Activated CD8-positive, alpha-beta T cell treated with anti-CD3 and anti-CD28 coated beads for 36 hours (primary cell): Measurements from ENCODE around the gene RCSD1. TPM values are rescaled to one million over a fixed set of nuclear protein-coding genes. Genes with fewer than 3 reads are reported as not detected.

Experiments used
- ATAC-seq: fragments of 200-7000 bp; cut with Tn5 transposase; one replicate; pipeline ENCODE4 v1.10.0; 2021; ENCODE audit warnings: mild to moderate bottlenecking, moderate library complexity
- CTCF ChIA-PET: fragments of 350-600 bp; sonication (Branson Sonifier 250); formaldehyde crosslinking; loops from one replicate; lab custom pipeline; 2021; ENCODE audit warnings: antibody characterized with exemption; lab: Charles Lee
- POLR2A ChIA-PET: fragments of 350-600 bp; sonication (Branson Sonifier 250); formaldehyde crosslinking; loops from one replicate; lab custom pipeline; 2021; ENCODE audit warnings: antibody characterized with exemption; lab: Charles Lee
- DNase-seq: peaks from one replicate; pipeline ENCODE4 v3.0.0-alpha.2; 2020
- H3K27ac Mint-ChIP-seq: one replicate; pipeline ENCODE4 v1.8.0; 2021; ENCODE audit warnings: mild to moderate bottlenecking, mixed read lengths
- H3K27me3 Mint-ChIP-seq: one replicate; pipeline ENCODE4 v1.8.0; 2021; ENCODE audit warnings: mixed read lengths
- H3K36me3 Mint-ChIP-seq: one replicate; pipeline ENCODE4 v1.8.0; 2021; ENCODE audit warnings: low read depth, mixed read lengths
- H3K4me1 Mint-ChIP-seq: one replicate; pipeline ENCODE4 v1.8.0; 2021; ENCODE audit warnings: low read depth, mixed read lengths
- H3K4me3 Mint-ChIP-seq: one replicate; pipeline ENCODE4 v1.8.0; 2021; ENCODE audit warnings: mild to moderate bottlenecking, moderate library complexity, mixed read lengths
- H3K9me3 Mint-ChIP-seq: one replicate; pipeline ENCODE4 v1.8.0; 2021; ENCODE audit warnings: mixed read lengths
- intact Hi-C: fragments of 100-400 bp; cut with micrococcal nuclease; formaldehyde crosslinking; loops from one replicate; pipeline ENCODE4 v1.10.0; 2022
- total RNA-seq, 2 experiments: library from RNA; stranded (reverse); gene quantifications; one replicate each; pipeline ENCODE4 v1.2.3, GENCODE V29; 2021
- TF ChIP-seq, protein P1 (sequence below): fragments of 200-600 bp; IDR thresholded peaks from one replicate; pipeline ENCODE4 v1.8.0; 2022; ENCODE audit warnings: antibody characterized with exemption, mild to moderate bottlenecking

Gene RCSD1
- total RNA-seq, 2 experiments from 2014 or later: 66.4 to 67.9 TPM

DNA sequence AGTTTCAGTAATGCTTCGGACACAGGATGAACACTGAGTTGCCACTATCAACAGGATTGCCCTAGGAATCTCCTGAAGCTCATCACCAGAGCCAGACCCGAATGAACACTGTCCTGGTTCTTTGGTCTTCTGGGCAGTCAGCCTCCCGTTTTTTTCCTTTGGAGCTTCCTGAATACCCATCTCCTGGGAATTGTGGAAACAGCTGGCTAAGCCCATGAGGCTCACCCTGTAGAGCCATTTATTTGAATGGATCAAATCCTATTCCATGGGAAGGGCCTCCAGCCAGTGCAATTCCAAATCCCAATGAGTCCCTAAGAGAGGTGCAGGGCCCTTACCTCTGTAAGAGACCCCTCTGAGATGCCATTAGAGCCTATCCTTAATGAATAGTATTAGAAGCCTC is 5.9 kb downstream of the RCSD1 start:
- Mint-ChIP-seq H3K27me3 (no peaks in the 10 kb centered on the region), H3K9me3 (no peaks in the 10 kb centered on the region), H3K4me1 (peaks cover 84% of the 10 kb centered on the region), H3K27ac (peak overlapping the region; percentile 98), H3K4me3 (no peak overlapping the region), H3K36me3 (peaks cover 80% of the 10 kb centered on the region)
- CTCF ChIA-PET: interaction anchor here (0.6 to 4.6 kb wide), 7 partner anchors 11 to 80 kb away, joined by 3 to 64 read pairs (median 5); no protein-coding TSS in a partner anchor
- POLR2A ChIA-PET: interaction anchor here (1.1 to 8.8 kb wide), 3 partner anchors 7 to 78 kb away, joined by 3 to 40 read pairs (median 16); no protein-coding TSS in a partner anchor
- no peak for DNase-seq
- TF ChIP-seq, protein P1, sequence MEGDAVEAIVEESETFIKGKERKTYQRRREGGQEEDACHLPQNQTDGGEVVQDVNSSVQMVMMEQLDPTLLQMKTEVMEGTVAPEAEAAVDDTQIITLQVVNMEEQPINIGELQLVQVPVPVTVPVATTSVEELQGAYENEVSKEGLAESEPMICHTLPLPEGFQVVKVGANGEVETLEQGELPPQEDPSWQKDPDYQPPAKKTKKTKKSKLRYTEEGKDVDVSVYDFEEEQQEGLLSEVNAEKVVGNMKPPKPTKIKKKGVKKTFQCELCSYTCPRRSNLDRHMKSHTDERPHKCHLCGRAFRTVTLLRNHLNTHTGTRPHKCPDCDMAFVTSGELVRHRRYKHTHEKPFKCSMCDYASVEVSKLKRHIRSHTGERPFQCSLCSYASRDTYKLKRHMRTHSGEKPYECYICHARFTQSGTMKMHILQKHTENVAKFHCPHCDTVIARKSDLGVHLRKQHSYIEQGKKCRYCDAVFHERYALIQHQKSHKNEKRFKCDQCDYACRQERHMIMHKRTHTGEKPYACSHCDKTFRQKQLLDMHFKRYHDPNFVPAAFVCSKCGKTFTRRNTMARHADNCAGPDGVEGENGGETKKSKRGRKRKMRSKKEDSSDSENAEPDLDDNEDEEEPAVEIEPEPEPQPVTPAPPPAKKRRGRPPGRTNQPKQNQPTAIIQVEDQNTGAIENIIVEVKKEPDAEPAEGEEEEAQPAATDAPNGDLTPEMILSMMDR: no peak
- ATAC-seq: no peak
- intact Hi-C loops: loop anchor here (5.0 kb wide), 1 partner anchor 34 kb away; no protein-coding TSS in a partner anchor

DNA sequence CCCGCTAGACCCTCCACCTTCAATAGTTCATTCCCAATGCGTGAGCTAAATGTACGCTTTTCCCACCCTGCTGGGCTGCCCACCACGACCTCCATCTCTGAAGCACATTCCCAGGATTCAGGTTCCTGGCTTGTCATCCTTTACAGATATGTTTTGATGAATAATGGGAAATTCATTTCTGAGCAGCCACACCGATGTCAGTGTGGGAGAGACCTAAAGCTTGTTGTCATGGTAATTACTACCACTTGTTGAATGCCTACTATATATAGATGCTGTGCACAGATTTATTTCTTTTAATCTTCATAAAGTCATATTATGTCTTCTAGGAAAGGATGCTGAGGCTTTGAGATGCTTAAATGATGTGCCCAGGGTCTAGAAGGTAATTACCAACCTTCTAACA is 8.0 kb downstream of the RCSD1 start:
- H3K9me3 Mint-ChIP-seq: no peaks in the 10 kb centered on the region
- H3K27ac Mint-ChIP-seq: peak overlapping the region; percentile 98
- DNase-seq: no peak
- peaks cover 93% of the 10 kb centered on the region for H3K4me1 Mint-ChIP-seq
- intact Hi-C loops: loop anchor here (5.0 kb wide), 1 partner anchor 36 kb away; no protein-coding TSS in a partner anchor
- H3K27me3 Mint-ChIP-seq: no peaks in the 10 kb centered on the region
- CTCF ChIA-PET: interaction anchor here (0.9 to 4.6 kb wide), 8 partner anchors 10 to 97 kb away, joined by 3 to 64 read pairs (median 7); no protein-coding TSS in a partner anchor
- POLR2A ChIA-PET: interaction anchor here (0.6 to 8.8 kb wide), 8 partner anchors 9 to 368 kb away, joined by 3 to 40 read pairs (median 4); partner anchors contain the start of gene CREG1
- ATAC-seq: no peak
- TF ChIP-seq, protein P1: no peak
- H3K4me3 Mint-ChIP-seq: peak overlapping the region; percentile 49
- peaks cover 80% of the 10 kb centered on the region for H3K36me3 Mint-ChIP-seq

DNA sequence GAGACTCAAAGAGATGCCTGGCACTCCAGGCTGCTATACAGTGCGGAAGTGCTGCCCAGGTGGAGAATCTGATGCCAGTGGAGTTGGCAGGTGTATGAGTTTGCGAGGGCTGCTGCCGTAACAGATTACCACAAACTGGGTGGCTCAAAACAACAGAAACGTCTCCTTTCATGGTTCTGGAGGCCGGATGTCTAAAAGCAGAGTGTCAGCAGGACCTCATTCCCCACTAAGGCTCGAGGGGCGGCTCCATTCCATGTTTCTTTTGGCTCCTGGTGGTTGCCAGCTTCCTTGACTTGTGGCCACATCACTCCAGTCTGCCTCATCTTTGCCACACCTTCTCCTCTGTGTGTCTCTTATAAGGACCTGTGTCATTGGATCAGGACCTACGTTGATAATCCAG is 10.0 kb downstream of the RCSD1 start:
- no peaks in the 10 kb centered on the region for H3K27me3 Mint-ChIP-seq
- DNase-seq (no peak), ATAC-seq (no peak)
- H3K27ac Mint-ChIP-seq: peak overlapping the region; percentile 58
- ChIA-PET CTCF (interaction anchor here (1.0 to 1.6 kb wide), 3 partner anchors 8 to 40 kb away, joined by 3 to 4 read pairs (median 3); no protein-coding TSS in a partner anchor), POLR2A (interaction anchor here (1.0 kb wide), 1 partner anchor 17 kb away, joined by 4 read pairs; no protein-coding TSS in a partner anchor)
- TF ChIP-seq, protein P1: no peak
- H3K9me3 Mint-ChIP-seq: no peaks in the 10 kb centered on the region
- H3K4me3 Mint-ChIP-seq: no peak overlapping the region
- peaks cover 93% of the 10 kb centered on the region for H3K4me1 Mint-ChIP-seq
- intact Hi-C loops: no loop called here
- peaks cover 69% of the 10 kb centered on the region for H3K36me3 Mint-ChIP-seq

DNA sequence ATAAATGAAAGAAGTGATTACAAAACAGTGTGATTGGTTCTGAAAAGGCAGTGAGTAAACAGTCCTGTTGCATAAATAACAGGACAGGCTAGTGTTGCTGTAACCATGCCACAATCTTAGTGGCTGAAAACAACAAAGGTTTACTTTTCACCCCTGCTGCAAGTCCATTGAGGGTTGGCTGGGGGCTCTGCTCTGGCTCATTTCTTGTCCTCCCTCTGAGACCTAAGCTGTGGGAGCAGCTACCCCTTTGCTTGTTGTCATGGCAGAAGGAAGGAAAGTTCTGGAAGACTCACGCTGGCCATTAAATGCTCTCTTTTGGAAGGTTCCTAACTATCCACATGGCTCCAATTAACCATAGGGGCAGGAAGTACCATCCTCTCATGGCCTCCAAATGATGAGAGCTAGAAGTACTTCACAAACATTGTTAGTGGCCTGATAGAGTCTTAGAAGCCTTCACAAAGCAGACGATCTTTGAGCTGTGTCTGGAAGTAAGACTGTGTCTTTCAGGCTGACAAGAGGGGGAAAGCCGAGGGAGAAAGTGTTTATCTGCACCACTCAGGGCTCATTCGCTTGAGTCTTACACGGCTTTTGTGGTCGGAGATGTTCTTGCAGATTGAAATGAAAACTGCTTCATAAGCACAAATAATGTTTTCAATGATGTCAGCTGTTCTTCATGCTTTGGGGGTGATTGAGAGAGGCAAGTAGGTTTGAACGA is 11.9 kb downstream of the RCSD1 start:
- TF ChIP-seq, protein P1: no peak
- ChIA-PET POLR2A (interaction anchor here (0.7 to 2.3 kb wide), 3 partner anchors 11 to 25 kb away, joined by 3 to 7 read pairs (median 3); no protein-coding TSS in a partner anchor), CTCF (interaction anchor here (0.7 to 2.3 kb wide), 8 partner anchors 11 to 102 kb away, joined by 3 to 14 read pairs (median 4); no protein-coding TSS in a partner anchor)
- Mint-ChIP-seq H3K27me3 (no peaks in the 10 kb centered on the region), H3K36me3 (peaks cover 67% of the 10 kb centered on the region), H3K4me1 (peaks cover 87% of the 10 kb centered on the region), H3K27ac (peak overlapping the region; percentile 65), H3K9me3 (no peaks in the 10 kb centered on the region), H3K4me3 (peak overlapping the region; percentile 1)
- intact Hi-C loops: no loop called here
- DNase-seq (peak; percentile 42), ATAC-seq (peak; percentile 18)
